Measurements from ENCODE around the gene C12orf54. TPM values are rescaled to one million over a fixed set of nuclear protein-coding genes. Genes with fewer than 3 reads are reported as not detected.

The C12orf54 gene
- polyA plus RNA-seq, 1 of the 3 experiments (the other 2 are of a cell fraction), result not detected

GRCh38 chr12:48445538-48445937 is 36.8 kb upstream of the C12orf54 start:
- no peak overlapping the region for H3K27ac ChIP-seq (ENCODE audit: low read depth in 2 of 2, low read length in 1 of 2)
- H3K4me2 ChIP-seq, result no peak overlapping the region
- no peak overlapping the region for H3K9ac ChIP-seq
- ChIA-PET CTCF (no interaction called here), POLR2A (no interaction called here)
- no peaks in the 10 kb centered on the region for H3K27me3 ChIP-seq (ENCODE audit: insufficient read depth)
- no peaks in the 10 kb centered on the region for H4K20me1 ChIP-seq (ENCODE audit: insufficient read depth)
- no peaks in the 10 kb centered on the region for H3K9me2 ChIP-seq
- H3F3A ChIP-seq (replicated peaks; ENCODE audit: insufficient read depth), result no peaks in the 10 kb centered on the region
- TF ChIP-seq GABPA (IDR thresholded peaks at IDR 0.05; ENCODE audit: low read depth) (no peak), FOSL2 (IDR thresholded peaks at IDR 0.05; ENCODE audit: borderline replicate concordance, low read depth) (no peak), ZBTB33 (IDR thresholded peaks at IDR 0.05; ENCODE audit: borderline replicate concordance, low read depth) (no peak), POLR2AphosphoS5 (IDR thresholded peaks at IDR 0.05; ENCODE audit: low read depth, low read length) (no peak), FOXM1 (IDR thresholded peaks at IDR 0.05; ENCODE audit: low read depth) (no peak), GATA2 (CRISPR knock-in tag; IDR thresholded peaks at IDR 0.05) (no peak), ELF1 (IDR thresholded peaks at IDR 0.05) (no peak), JUND (IDR thresholded peaks at IDR 0.05) (no peak), RXRA (IDR thresholded peaks at IDR 0.05; ENCODE audit: borderline replicate concordance, low read depth) (no peak), TAF1 (IDR thresholded peaks at IDR 0.05; ENCODE audit: borderline replicate concordance, low read depth, low read length) (no peak), MEF2A (IDR thresholded peaks at IDR 0.05; ENCODE audit: borderline replicate concordance, low read depth) (no peak), RAD21 (IDR thresholded peaks at IDR 0.05; ENCODE audit: low read length) (no peak), TEAD4 (IDR thresholded peaks at IDR 0.05; ENCODE audit: borderline replicate concordance, insufficient read depth) (no peak), PBX3 (IDR thresholded peaks at IDR 0.05) (no peak), TCF12 (IDR thresholded peaks at IDR 0.05) (no peak), CHD2 (IDR thresholded peaks at IDR 0.05; ENCODE audit: low read length, partially characterized antibody) (no peak)
- TF ChIP-seq, protein P1, sequence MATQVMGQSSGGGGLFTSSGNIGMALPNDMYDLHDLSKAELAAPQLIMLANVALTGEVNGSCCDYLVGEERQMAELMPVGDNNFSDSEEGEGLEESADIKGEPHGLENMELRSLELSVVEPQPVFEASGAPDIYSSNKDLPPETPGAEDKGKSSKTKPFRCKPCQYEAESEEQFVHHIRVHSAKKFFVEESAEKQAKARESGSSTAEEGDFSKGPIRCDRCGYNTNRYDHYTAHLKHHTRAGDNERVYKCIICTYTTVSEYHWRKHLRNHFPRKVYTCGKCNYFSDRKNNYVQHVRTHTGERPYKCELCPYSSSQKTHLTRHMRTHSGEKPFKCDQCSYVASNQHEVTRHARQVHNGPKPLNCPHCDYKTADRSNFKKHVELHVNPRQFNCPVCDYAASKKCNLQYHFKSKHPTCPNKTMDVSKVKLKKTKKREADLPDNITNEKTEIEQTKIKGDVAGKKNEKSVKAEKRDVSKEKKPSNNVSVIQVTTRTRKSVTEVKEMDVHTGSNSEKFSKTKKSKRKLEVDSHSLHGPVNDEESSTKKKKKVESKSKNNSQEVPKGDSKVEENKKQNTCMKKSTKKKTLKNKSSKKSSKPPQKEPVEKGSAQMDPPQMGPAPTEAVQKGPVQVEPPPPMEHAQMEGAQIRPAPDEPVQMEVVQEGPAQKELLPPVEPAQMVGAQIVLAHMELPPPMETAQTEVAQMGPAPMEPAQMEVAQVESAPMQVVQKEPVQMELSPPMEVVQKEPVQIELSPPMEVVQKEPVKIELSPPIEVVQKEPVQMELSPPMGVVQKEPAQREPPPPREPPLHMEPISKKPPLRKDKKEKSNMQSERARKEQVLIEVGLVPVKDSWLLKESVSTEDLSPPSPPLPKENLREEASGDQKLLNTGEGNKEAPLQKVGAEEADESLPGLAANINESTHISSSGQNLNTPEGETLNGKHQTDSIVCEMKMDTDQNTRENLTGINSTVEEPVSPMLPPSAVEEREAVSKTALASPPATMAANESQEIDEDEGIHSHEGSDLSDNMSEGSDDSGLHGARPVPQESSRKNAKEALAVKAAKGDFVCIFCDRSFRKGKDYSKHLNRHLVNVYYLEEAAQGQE (IDR thresholded peaks at IDR 0.05; ENCODE audit: low read depth, low read length), result no peak
- DNase-seq, result no peak
- WGBS (ENCODE audit: low lambda C conversion rate), result 7% methylated on average over 3 of the region's 3 CpGs
- H3K9me3 ChIP-seq, result no peaks in the 10 kb centered on the region
- no peak overlapping the region for H3K4me3 ChIP-seq (ENCODE audit: low read depth in 2 of 2, low read length in 1 of 2)
- no peak overlapping the region for H2AFZ ChIP-seq (ENCODE audit: low read depth)
- H3K4me1 ChIP-seq (ENCODE audit: control insufficient read depth in 1 of 2, insufficient read depth in 2 of 2, low read depth in 1 of 2, low read length in 1 of 2), result no peaks in the 10 kb centered on the region
- no peaks in the 10 kb centered on the region for H3K79me2 ChIP-seq (ENCODE audit: insufficient read depth)
- no peaks in the 10 kb centered on the region for H3K36me3 ChIP-seq (replicated peaks in 1 of 2; ENCODE audit: control insufficient read depth in 1 of 2, insufficient read depth in 2 of 2, low read length in 1 of 2)
